ENCODE data around the gene CCDC121.
"Not testable (repeated sequence)": the region's sequence is repeated elsewhere in the genome, so short reads cannot be mapped to it uniquely, and the experiment has no call there.

CCDC121 gene

DNA sequence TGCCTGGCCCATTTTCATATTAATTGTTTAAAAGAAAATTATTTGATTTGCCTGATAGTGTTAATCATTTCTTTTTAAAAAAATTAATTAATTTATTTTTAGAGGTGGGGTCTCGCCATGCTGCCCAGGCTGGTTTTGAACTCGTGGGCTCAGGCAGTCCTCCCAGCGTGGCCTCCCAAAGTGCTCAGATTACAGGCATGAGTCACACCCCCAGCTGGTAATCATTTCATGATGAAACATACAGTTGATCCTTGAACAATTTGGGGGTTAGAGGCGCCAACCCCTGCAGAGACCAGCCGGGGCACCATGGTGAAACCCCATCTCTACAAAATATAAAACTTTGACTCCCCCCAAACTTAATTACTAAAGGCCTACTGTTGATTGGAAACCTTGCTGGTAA, 8.0 kb upstream of the CCDC121 start:
- DNase-seq (ENCODE audit: low read depth in 2 of 2): no peak

DNA sequence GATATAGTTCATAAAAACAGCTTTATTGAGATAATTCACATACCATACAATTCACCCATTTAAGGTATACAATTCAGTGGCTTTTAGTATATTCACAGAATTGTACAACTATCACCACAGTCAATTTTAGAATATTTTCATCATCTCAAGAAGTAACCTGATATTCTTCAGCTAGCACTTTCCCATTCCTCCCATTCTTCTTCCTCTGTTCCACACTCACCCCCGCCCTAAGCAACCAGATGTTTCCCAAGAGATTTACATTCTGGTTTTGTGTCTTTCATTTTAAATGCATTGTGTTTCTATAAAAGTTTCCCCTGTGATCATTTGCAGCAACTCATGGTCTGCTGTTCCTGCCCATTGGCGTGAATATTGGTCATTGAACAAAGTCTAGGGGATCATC, 5.5 kb upstream of the CCDC121 start:
- DNase-seq (ENCODE audit: low read depth in 2 of 2): no peak

DNA sequence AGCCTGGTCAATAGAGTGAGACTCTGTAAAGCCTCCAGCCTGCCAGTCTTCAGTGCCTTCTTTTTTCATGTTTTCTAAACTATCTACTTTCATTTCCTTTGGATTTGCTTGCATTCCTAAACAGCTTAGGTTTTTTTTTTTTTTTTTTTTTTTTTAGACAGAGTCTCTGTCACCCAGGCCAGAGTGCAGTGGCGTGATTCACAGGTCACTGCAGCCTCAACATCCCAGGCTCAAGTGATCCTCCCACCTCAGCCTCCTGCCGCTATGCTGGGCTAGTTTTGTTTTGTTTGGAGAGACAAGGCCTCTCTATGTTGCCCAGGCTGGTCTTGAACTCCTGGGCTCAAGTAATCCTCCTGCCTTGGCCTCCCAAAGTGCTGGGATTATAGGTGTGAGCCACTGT, 1.4 kb upstream of the CCDC121 start:
- DNase-seq (ENCODE audit: low read depth in 2 of 2): not testable (repeated sequence)

DNA sequence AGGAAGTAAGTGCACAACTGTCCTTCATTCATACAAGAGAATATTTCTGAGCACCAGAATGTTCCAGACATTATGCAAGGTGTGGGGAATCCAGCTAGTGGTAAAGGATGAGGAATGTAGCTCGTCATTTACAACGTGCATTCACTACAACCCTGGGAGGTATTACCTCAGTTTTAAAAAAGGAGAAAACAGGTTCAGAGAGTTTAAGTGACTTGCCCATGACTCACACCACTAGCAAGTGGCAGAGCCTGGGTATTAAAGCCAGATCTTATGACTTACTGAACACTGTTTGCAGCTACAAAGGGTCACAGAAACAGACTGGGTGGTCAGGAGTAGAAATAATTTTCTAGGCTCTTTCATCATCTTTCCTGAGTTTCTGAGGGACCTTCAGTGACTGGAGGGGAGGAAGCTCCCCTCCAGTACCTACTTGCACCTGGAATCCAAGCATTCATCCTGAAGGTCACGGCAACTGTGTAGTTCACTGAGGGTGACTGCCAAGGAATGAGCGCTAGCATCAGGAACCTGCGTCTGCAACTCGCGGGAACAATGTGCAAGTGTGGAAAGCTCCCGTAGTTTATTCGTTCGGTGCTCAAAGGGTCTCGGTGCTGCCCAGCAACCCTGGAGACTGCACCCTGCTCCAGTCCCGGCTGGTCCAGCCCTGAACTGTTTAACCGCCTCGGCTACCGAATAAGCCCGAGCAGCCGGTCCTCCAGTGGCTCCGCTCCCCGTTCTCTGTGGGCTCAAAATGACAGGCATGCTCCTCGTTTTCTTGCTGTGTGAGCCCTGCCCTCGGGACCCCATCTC, 647 bp downstream of the CCDC121 start:
- DNase-seq (ENCODE audit: low read depth in 2 of 2): no peak

DNA sequence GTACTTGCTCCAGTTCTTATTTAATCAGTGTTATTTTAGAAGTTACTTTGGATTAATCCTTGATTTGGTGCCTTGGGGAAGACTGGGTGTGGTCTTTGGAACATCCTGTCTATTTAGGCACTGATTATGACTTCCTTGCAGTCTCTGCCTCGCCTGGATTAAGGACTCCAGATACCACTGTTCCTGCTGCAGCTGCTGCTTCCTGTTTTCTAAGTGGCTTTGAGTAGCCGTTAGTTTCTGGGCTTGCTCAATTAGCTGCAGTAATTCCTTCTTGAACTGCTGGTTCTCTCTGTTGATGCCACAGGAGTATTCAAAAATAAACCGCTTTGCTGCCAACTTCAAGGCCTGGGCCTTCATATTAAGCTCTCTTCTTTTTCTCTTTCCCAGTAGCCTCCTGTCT, 1.9 kb downstream of the CCDC121 start:
- not testable (repeated sequence) for DNase-seq (ENCODE audit: low read depth in 2 of 2)

DNA sequence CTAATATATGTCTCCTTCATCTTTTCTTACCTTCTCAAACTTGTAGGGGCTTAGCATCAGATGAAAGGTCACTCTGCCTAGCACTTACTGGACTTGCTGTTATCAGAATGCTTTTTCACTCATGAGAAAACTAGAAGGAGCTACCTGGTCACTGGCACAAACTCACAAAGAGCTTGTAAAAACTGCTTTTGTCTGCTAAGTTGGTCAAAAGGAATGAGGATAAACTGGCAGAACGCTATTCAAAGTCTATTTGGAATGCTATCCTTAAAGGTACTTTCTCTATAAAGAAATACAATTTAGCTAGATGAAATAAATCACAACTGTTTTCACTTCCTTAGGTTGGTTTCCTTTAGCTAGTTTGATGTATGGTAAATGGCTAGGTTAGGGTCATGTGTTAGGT, 2.5 kb downstream of the CCDC121 start:
- DNase-seq (ENCODE audit: low read depth in 2 of 2): not testable (repeated sequence)

DNA sequence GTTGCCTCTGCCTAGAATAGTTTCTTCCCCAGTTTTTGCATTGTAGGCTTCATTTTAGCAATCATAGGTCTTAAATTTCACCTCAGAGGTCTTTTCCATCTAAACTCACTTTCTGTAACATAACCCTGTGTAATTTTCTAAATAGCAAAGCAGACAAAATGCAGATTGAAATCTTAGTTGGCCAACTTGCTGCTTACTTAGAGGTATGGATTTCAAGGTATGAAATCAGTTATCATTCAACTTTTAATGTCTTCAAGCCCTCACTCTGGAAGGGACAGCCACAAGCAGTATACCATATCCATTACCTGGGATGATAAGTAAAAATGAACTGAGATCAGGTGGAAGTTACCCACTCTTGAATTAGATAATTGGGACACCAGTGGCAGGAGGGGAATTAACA, 3.9 kb downstream of the CCDC121 start:
- DNase-seq (ENCODE audit: low read depth in 2 of 2): no peak

DNA sequence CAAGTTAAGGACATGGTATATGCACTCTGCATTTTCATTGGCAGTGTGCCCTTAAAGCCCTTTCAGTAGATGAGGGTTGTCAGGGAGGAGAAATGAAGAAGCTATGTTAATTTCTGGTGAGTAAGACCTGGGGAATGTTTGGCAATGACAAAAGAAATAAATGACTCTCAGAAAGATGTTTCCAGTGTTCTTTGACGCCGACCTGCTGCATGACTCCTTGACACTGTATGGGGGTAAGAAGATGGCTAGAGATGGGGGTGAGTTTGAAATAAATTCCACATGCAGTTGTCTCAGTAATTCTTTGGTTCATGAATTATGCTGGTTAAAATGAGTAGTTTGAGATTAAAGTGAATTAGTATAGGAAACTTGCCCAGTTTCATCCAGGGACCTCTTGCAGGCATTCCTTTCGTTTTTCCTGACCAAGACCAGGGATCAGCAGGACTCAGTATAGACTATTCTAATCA, 5.9 kb downstream of the CCDC121 start:
- DNase-seq (ENCODE audit: low read depth in 2 of 2): no peak

DNA sequence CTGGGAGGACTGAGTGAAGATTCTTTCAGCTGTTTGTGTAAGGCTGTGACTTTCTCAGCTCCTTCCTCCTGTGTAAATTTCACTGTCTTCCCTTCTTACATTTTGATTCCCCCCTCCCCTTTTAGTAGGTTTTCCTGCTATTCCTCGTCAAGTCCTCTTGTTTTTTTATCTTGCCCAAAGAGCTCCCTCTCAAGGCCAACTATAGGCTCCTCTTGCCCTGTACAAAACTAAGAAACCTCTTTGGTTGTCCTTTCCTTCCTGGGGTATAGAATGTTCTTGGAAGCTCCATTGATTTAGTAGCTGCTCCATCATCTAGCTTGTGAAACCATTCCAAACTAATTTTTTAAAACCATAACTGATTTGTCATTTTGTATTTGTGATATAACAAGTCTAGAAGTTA, 7.3 kb downstream of the CCDC121 start:
- DNase-seq (ENCODE audit: low read depth in 2 of 2): no peak

DNA sequence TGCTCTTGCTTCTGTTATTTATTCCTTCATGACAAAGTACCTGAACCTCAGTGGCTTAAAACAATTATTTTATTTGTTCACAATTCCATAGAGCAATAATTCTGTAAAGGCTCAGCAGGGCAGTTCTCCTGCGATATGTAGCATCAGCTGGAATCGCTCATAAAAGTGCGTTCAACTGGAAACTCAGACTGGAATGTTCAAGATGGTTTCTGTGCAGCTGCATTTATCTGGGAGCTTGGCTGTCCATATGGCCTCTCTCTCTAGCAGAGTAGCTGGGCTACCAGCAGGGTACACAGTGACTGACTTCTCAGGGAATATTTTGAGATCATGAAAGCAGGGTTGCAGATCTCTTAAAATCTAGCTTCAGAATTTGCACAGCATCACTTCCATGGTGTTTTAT, 13.5 kb downstream of the CCDC121 start:
- no peak for DNase-seq (ENCODE audit: low read depth in 2 of 2)

DNA sequence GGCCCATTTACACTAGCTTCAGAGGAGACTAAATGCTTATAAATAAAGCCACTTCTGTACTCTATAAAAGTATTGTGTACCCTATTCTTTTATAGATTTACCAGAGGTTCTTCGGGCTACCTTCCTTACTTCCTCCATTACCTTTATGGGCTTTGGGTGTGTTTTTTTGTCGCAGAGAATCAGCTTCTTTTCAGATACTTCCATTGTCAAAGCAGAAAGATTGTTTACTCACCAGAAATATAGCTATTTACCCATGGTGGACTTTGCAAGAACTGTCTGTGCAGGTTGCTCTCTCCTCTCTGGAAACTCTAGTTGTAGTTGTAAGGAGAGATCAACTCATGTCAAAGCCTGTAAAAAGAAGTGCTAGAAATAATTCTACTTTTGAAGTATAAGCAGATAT, 14.8 kb downstream of the CCDC121 start:
- no peak for DNase-seq (ENCODE audit: low read depth in 2 of 2)

DNA sequence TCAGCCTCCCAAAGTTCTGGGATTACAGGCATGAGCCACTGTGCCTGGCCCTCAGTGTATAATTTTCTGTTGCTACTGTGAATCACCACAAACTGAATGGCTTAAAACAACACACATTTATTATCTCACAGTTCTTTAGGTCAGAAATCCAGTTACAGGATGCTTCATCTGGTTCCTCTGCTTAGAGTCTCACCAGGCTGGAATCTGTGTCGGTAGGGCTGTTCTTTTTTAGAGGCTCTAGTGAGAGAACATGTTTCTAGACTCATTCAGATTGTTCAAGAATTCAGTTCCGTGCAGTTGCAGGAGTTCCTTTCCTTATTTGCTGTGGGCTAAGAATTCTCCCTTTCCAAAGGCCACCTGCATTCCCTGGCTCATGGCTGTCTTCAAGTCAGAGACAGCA, 22.2 kb downstream of the CCDC121 start:
- DNase-seq (ENCODE audit: low read depth in 2 of 2): no peak

DNA sequence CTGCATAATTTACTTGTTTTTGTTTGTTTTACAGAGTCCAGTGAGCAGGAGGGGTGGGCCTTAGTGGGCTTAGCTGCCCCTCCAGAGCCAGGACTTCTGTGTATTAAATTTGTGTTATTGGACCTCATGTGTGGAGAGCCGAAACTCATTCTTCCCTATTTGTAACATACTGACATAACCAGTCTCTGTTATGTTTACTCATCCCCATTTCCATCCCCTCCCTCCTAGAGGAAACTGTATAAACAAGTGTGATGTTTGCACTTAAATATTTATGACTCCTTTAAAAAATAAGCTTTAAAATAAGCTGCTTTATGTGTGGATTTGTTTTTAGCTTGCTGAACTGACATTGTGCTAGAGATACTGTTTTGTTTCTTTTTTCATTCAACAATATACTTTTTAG, 32.2 kb downstream of the CCDC121 start:
- no peak for DNase-seq (ENCODE audit: low read depth in 2 of 2)

DNA sequence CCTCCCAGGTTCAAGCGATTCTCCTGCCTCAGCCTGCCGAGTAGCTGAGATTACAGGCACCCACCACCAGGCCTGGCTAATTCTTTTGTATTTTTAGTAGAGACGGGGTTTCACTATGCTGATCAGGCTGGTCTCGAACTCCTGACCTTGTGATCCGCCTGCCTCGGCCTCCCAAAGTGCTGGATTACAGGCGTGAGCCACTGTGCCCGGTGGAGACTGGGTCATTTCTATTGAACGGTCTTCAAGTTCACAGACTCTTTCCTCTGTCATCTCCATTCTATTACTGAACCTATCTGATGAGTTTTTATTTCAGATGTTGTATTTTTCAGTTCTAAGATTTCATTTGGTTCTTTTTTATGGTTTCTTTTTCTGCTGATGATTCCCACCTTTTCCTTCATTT, 33.4 kb downstream of the CCDC121 start:
- not testable (repeated sequence) for DNase-seq (ENCODE audit: low read depth in 2 of 2)

DNA sequence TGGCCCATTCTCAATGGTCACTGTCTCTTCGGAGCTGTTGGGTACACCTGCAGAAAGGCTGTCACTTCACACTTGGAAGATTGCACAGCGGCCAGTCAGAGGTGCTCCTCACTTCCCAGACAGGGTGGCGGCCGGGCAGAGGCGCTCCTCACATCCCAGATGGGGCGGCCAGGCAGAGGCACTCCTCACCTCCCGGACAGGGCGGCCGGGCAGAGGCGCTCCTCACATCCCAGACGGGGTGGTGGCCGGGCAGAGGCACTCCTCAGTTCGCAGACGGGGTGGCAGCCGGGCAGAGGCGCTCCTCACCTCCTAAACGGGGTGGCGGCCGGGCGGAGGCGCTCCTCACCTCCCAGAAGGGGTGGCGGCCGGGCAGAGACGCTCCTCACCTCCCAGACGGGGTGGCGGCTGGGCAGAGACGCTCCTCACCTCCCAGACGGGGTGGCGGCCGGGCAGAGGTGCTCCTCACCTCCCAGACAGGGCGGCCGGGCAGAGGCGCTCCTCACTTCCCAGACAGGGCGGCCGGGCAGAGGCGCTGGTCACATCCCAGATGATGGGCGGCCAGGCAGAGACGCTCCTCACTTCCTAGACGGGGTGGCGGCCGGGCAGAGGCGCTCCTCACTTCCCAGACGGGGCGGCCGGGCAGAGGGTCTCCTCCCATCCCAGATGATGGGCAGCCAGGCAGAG, 34.6 kb downstream of the CCDC121 start:
- not testable (repeated sequence) for DNase-seq (ENCODE audit: low read depth in 2 of 2)

DNA sequence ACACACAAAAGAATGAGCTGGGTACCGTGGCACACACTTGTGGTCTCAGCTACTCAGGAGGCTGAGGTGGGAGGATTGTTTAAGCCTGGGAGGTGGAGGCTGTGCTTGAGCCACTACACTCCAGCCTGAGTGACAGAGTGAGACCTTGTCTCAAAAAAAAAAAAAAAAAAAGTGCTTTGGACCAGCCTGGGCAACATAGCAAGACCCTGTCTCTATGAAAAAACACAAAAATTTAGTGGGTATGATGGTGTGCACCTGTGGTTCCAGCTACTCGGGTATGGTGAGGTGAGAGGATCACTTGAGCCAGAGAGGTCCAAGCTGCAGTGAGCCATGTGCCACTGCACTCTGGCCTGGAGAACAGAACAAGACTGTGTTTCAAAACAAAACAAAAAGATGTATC, 35.6 kb downstream of the CCDC121 start:
- no peak for DNase-seq (ENCODE audit: low read depth in 2 of 2)

DNA sequence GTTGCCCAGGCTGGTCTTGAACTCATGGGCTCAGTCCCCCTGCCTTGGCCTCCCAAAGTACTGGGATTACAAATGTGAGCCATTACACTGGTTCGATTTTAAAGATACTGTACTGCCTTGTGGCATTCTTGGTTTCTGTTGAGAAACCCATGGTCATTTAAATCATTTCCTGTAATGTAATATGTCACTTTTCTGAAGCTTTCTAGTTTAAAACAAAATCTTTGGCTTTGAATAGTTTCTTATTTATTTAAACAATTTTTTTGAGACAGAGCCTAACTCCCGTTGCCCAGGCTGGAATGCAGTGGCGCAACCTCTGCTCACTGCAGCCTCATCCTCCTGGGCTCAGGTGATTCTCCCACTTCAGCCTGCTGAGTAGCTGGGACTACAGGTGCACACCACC, 37.1 kb downstream of the CCDC121 start:
- no peak for DNase-seq (ENCODE audit: low read depth in 2 of 2)

DNA sequence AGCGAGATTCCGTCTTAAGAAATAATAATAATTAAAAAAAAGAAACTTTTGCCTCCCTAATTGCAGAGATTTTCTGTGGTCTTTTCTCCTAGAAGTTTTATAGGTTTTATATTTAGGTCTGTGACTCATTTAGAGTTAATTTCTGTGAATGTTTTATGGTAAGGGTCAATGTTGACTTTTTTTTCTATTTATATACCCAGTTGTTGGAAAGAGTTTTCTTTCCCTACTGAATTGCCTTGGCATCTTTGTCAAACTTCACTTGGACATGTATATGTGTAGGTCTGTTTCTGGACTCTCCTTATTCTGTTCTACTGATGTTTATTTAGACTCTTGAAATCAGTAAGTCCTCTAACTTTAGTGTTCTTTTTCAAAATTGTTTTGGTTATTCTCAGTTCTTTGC, 40.5 kb downstream of the CCDC121 start:
- no peak for DNase-seq (ENCODE audit: low read depth in 2 of 2)

DNA sequence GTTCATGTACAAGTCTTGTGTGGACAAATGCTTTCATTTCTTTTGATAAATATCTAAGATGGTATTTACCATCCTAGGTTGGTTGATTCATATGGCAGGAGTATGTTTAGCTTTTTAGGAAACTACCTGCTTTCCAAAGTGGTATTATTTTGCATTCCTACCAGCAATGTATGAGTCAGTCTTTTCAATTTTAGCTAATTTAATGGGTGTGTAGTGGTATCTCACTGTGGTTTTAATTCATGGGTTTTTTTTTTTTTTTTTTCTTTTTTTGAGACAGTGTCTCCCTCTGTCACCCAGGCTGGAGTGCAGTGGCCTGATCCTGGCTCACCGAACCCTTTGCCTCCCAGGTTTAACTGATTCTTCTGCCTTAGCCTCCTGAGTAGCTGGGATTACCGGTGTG, 41.8 kb downstream of the CCDC121 start:
- no peak for DNase-seq (ENCODE audit: low read depth in 2 of 2)

DNA sequence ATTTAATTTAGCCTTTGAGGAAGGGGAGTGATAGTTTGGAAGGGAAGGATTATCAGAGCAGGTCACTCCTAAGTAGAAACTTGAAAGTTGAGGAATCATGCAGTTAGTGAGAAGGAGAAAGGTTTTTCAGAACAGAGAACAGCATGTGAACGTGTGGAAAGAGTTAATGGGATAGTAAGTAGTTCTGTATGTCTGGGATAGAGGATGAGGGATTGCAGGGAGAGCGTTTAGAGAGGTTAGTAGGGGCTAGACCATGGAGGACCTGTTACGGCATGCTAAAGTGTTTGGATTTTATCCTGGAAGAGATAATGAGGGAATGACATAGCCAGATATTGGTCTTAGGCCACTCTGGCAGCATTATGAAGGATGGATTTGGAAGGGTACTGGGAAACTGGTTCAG, 44.2 kb downstream of the CCDC121 start:
- DNase-seq (ENCODE audit: low read depth in 2 of 2): no peak

DNA sequence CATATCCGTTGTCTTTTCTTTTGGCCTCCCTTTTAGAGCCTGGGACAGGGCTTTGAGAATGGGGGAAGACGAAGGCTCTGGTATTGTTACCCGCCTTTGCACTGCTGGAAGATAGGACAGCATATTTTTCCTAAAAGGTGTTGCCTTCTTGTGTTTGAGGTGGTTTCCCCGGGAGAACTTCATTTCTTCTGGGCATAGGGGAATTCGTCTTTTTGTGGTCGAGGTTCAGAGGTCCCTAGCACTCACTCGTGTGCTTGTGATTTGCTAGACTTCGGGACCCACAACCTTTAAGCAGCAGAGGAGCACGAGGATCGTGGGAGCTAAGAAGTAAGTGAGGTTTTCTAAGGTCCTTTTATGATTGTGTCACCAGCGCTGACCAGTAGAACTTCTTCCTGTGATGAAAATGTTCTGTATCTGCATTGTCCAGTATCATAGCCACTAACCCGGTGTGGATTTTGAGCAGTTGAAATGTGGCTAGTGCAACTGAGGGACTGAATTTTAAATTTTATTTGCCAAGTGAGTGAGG, 45.4 kb downstream of the CCDC121 start:
- no peak for DNase-seq (ENCODE audit: low read depth in 2 of 2)

DNA sequence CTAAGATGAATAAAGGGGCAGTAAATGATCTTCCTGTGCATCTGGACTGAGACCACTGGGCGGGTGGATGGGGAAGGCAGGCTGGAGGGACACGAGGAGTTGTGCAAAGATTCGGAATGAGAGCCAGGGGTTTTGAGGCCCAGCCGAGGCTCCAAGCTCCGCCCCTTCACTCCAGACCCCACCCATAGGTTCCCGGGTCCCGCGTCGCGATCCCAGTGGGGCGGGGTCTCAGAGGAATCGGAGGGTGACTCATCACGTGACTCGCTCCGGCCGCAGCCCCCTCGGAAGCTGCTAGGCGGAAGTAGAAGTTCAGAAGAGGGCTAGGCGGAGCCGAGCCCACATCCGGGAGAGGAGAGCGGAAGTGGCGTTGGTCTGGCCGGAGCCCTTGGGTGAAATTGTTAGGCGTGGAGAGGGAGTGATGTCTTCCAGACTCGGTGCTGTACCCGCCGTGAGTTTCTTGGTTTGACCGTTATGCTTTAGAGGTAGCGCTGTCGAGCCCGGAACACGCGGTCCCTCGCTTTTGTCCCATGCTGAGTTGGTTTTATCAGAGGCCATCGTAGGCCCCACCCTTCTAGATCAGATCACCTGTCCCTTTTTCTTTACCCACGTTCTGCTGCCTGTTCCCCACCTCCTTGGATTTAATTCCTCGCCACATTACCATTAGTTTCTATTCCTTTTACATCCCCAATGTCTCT, 46.0 kb downstream of the CCDC121 start, which contains the start of gene ZNF512:
ZNF512 (plus strand) TSS at position 348 of the 695 bp plus-strand sequence; CDS start at position 419, 71 bp downstream.
- DNase-seq (ENCODE audit: low read depth in 2 of 2): peak; percentile 50 to 59

Data from stimulated activated CD8-positive, alpha-beta memory T cell treated with anti-CD3 and anti-CD28 coated beads, Interleukin-2, amount 100 ng/mL, for 1 hour (primary cell).